Ascending aorta (tissue), 2 donors: ENCODE data around the gene SDK1. TPM values are rescaled to one million over a fixed set of nuclear protein-coding genes. Genes with fewer than 3 reads are reported as not detected.

Experiments used
- DNase-seq, 2 donors: peaks; one replicate each; pipeline ENCODE4 v3.0.0-alpha.2; 2019; ENCODE audit warnings: low spot score in 2 of 2
- H3K27ac ChIP-seq, 2 donors: fragments of 200-600 bp; sonication (generic); one replicate each; pipeline ENCODE4 v1.5.1; 2016 to 2017; ENCODE audit warnings: mild to moderate bottlenecking in 1 of 2
- H3K27me3 ChIP-seq: fragments of 200-600 bp; sonication (generic); one replicate; pipeline ENCODE4 v1.5.1; 2017
- H3K36me3 ChIP-seq, 2 donors: fragments of 200-600 bp; sonication (generic); one replicate each; pipeline ENCODE4 v1.5.1; 2016
- H3K4me1 ChIP-seq, 2 donors: fragments of 200-600 bp; sonication (generic); one replicate each; pipeline ENCODE4 v1.5.1; 2016 to 2017; ENCODE audit warnings: mild to moderate bottlenecking in 1 of 2
- H3K4me3 ChIP-seq, 2 donors: fragments of 200-600 bp; sonication (generic); one replicate each; pipeline ENCODE4 v1.5.1; 2016 to 2017; ENCODE audit warnings: mild to moderate bottlenecking in 1 of 2
- H3K9me3 ChIP-seq, 2 donors: fragments of 200-600 bp; sonication (generic); one replicate each; pipeline ENCODE4 v1.5.1; 2016
- CTCF ChIP-seq, 3 experiments: fragments of 200-600 bp in 2 of 3; fragments of 450-650 bp in 1 of 3; sonication (generic) in 2 of 3; IDR thresholded peaks; one replicate each; pipeline ENCODE4 v1.5.1; 2016 to 2019; ENCODE audit warnings: antibody characterized with exemption in 3 of 3, mild to moderate bottlenecking in 1 of 3, moderate library complexity in 1 of 3
- intact Hi-C: fragments of 100-400 bp; cut with DNase I; formaldehyde crosslinking; loops from one replicate; pipeline ENCODE4 v1.15.1; 2023
- total RNA-seq: library from RNA; depleted of rRNA; stranded (reverse); fragments of >200 nt; gene quantifications from one replicate; pipeline ENCODE4 v1.1.0, GENCODE V29; 2016

SDK1 gene
- total RNA-seq, 1 donor from 2014 or later, result 13.3 TPM

GRCh38 chr7:3265388-3265787, 35.7 kb upstream of the SDK1 start:
- no peaks in the 10 kb centered on the region for H3K9me3 ChIP-seq
- no peaks in the 10 kb centered on the region for H3K36me3 ChIP-seq
- intact Hi-C loops, result no loop called here
- no peaks in the 10 kb centered on the region for H3K27me3 ChIP-seq
- no peak for TF ChIP-seq CTCF (IDR thresholded peaks at IDR 0.05)
- H3K27ac ChIP-seq, result no peak overlapping the region
- H3K4me1 ChIP-seq, result no peaks in the 10 kb centered on the region
- no peak for DNase-seq
- H3K4me3 ChIP-seq, result no peak overlapping the region

- Histone ChIP-seq H3K9me3 (no peaks in the 10 kb centered on the region), H3K27ac (no peak overlapping the region), H3K27me3 (no peaks in the 10 kb centered on the region), H3K4me1 (no peaks in the 10 kb centered on the region), H3K36me3 (no peaks in the 10 kb centered on the region), H3K4me3 (no peak overlapping the region)
- no peak for TF ChIP-seq CTCF (IDR thresholded peaks at IDR 0.05)
- intact Hi-C loops, result no loop called here
- no peak for DNase-seq
Measured at GRCh38 chr7:3266240-3266639, 34.8 kb upstream of the SDK1 start.

GRCh38 chr7:3267966-3268690, 32.9 kb upstream of the SDK1 start:
- H3K27ac ChIP-seq, result no peak overlapping the region

DNA sequence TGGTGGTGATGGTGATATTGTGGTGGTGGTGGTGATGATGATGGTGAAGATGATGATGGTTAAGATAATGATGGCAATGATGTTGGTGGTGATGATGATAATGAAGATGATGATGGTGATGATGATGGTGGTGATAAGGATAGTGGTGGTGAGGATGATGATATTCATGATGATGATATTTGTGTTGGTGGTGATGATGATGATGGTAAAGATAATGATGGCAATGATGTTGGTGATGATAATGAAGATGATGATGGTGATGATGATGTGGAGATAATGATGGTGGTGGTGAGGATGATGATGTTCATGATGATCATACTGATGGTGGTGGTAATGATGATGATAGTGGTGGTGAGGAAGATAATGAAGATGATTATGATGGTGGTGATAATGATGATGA, 30.7 kb upstream of the SDK1 start:
- no peak for DNase-seq
- intact Hi-C loops, result no loop called here
- TF ChIP-seq CTCF (IDR thresholded peaks at IDR 0.05), result no peak
- Histone ChIP-seq H3K27me3 (no peaks in the 10 kb centered on the region), H3K27ac (no peak overlapping the region), H3K4me3 (no peak overlapping the region), H3K36me3 (no peaks in the 10 kb centered on the region), H3K9me3 (no peaks in the 10 kb centered on the region), H3K4me1 (no peaks in the 10 kb centered on the region)

More at GRCh38 chr7:3267966-3268690, 32.9 kb upstream of the SDK1 start:
- H3K4me1 ChIP-seq, result no peaks in the 10 kb centered on the region
- no peaks in the 10 kb centered on the region for H3K27me3 ChIP-seq
- intact Hi-C loops, result no loop called here
- H3K36me3 ChIP-seq, result no peaks in the 10 kb centered on the region
- H3K9me3 ChIP-seq, result no peaks in the 10 kb centered on the region
- no peak for TF ChIP-seq CTCF (IDR thresholded peaks at IDR 0.05)
- H3K4me3 ChIP-seq, result no peak overlapping the region
- DNase-seq, result no peak

- Histone ChIP-seq H3K27me3 (no peaks in the 10 kb centered on the region), H3K36me3 (no peaks in the 10 kb centered on the region), H3K9me3 (no peaks in the 10 kb centered on the region), H3K4me1 (no peaks in the 10 kb centered on the region), H3K27ac (no peak overlapping the region), H3K4me3 (no peak overlapping the region)
- TF ChIP-seq CTCF (IDR thresholded peaks at IDR 0.05), result no peak
- DNase-seq, result no peak
- intact Hi-C loops, result no loop called here
Measured at GRCh38 chr7:3271298-3271697, 29.8 kb upstream of the SDK1 start.
